Panc1 (cell line): ENCODE measurements around the gene CDC37L1.

Experiments
- CTCF ChIP-seq: fragments of 450-650 bp; IDR thresholded peaks from 2 replicates; pipeline ENCODE4 v1.5.1; 2017; ENCODE audit warnings: mild to moderate bottlenecking
- SIN3A ChIP-seq: IDR thresholded peaks from 2 replicates; pipeline ENCODE4 v1.6.1; 2012; ENCODE audit warnings: low read depth, mild to moderate bottlenecking, low read length, moderate library complexity, borderline replicate concordance; ENCODE audit not compliant: insufficient read depth

- TF ChIP-seq CTCF (no peak), SIN3A (no peak)
Observed at GRCh38 chr9:4678679-4679267, 596 bp upstream of the CDC37L1 start.
